ENCODE results near the gene SLIT3. TPM values are rescaled to one million over a fixed set of nuclear protein-coding genes. Genes with fewer than 3 reads are reported as not detected.

The SLIT3 gene
- total RNA-seq, 1 experiment from 2014 or later = not detected

DNA sequence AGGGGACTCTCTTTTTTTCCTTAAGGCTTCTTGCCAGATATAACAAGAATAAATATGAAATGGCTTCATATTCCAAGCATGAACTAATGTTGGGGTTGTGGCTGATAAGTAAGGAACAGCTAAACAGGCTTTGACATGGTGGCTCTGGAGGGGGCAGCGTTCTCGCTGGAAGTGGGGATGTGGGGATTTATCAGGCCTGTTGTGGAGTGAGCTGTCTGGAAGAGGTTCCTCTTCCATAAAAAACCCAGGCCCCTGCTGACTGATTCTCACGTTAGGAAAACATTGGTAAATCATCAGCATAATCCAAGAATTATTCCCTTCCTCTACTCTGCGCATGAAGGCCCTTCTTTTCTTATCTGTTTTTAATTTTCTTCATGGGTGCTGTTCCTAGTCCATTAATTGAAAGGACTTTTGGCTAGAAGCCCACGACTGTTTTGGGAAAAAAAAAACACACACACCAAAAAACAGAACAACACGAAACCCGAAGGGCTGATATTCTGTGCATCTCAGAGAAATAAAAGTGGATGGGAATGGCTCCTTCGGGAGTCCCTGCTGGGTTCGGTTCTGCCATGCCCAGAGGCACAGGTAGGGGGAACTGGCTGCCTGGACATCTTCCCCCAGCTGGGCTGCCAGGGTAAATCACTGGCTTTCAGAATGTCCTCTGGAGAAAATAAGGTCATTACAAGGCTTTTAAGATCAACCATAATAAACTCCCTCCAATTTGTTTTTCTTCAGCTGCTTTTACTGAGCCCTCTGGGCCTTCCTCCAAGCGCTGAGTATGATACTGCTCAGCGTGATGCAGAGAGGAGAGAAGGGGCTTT is 297.0 kb downstream of the SLIT3 start:
- POLR2A ChIA-PET (ENCODE audit: unreplicated experiment) = no interaction called here
- Histone ChIP-seq H4K20me1 (ENCODE audit: insufficient read depth) (no peaks in the 10 kb centered on the region), H3K4me1 (replicated peaks; ENCODE audit: insufficient read depth) (no peaks in the 10 kb centered on the region), H3K79me2 (ENCODE audit: low read depth) (no peaks in the 10 kb centered on the region), H3K9me2 (ENCODE audit: insufficient read depth) (no peaks in the 10 kb centered on the region), H3F3A (ENCODE audit: insufficient read depth, low read depth) (no peaks in the 10 kb centered on the region), H3K27ac (no peak overlapping the region), H3K27me3 (ENCODE audit: insufficient read depth, low read depth) (peaks cover 73% of the 10 kb centered on the region), H3K9me3 (ENCODE audit: insufficient read depth, low read depth) (no peaks in the 10 kb centered on the region), H2AFZ (no peak overlapping the region), H3K36me3 (ENCODE audit: low read depth) (no peaks in the 10 kb centered on the region), H3K4me3 (no peak overlapping the region), H3K4me2 (no peak overlapping the region)
- intact Hi-C loops (cut with micrococcal nuclease; ENCODE audit: unreplicated experiment) = no loop called here
- no TSS peak for BruUV-seq (replicated peaks)
- TF ChIP-seq EZH2 (IDR thresholded peaks at IDR 0.05; ENCODE audit: low read depth) = no peak
- TF ChIP-seq, protein P1, sequence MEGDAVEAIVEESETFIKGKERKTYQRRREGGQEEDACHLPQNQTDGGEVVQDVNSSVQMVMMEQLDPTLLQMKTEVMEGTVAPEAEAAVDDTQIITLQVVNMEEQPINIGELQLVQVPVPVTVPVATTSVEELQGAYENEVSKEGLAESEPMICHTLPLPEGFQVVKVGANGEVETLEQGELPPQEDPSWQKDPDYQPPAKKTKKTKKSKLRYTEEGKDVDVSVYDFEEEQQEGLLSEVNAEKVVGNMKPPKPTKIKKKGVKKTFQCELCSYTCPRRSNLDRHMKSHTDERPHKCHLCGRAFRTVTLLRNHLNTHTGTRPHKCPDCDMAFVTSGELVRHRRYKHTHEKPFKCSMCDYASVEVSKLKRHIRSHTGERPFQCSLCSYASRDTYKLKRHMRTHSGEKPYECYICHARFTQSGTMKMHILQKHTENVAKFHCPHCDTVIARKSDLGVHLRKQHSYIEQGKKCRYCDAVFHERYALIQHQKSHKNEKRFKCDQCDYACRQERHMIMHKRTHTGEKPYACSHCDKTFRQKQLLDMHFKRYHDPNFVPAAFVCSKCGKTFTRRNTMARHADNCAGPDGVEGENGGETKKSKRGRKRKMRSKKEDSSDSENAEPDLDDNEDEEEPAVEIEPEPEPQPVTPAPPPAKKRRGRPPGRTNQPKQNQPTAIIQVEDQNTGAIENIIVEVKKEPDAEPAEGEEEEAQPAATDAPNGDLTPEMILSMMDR (conservative IDR thresholded peaks at IDR 0.05) = no peak
- CTCF ChIA-PET = no interaction called here
- DNase-seq = no peak

DNA sequence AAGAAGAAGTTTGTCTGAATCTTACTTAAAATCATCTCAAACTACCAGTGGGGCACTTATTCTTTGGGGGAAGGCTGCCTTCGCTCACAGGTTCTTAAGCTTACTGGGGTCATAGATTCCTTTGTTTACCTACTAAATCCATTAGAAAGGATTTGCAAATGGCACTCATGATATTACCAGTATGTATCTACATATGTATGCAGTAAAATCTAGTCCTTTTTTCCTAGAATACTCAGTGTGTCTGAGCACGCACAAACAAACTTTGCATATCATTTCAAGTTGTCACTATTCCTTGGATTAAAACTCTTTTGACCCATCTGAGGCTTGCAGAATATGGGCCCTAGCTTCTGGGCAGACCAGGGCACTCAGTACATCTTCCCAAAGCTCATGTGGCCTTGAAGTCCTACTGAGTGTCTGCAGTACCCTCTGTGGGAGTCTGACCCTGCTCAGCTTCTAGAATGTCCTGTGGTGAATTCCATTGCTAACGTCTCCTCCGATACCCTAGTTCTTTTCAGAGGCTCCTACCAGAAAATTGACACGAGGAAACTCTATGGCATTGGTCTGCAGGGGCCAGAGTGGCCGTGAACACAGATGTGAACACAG is 297.9 kb downstream of the SLIT3 start:
- Histone ChIP-seq H3K9me2 (ENCODE audit: insufficient read depth) (no peaks in the 10 kb centered on the region), H4K20me1 (ENCODE audit: insufficient read depth) (no peaks in the 10 kb centered on the region), H3K79me2 (ENCODE audit: low read depth) (no peaks in the 10 kb centered on the region), H3K36me3 (ENCODE audit: low read depth) (no peaks in the 10 kb centered on the region), H2AFZ (no peak overlapping the region), H3K4me3 (no peak overlapping the region), H3K27ac (no peak overlapping the region), H3K4me2 (no peak overlapping the region), H3K27me3 (ENCODE audit: insufficient read depth, low read depth) (peaks cover 73% of the 10 kb centered on the region), H3K4me1 (replicated peaks; ENCODE audit: insufficient read depth) (no peaks in the 10 kb centered on the region), H3F3A (ENCODE audit: insufficient read depth, low read depth) (no peaks in the 10 kb centered on the region), H3K9me3 (ENCODE audit: insufficient read depth, low read depth) (no peaks in the 10 kb centered on the region)
- TF ChIP-seq, protein P1 (conservative IDR thresholded peaks at IDR 0.05) = no peak
- no peak for TF ChIP-seq EZH2 (IDR thresholded peaks at IDR 0.05; ENCODE audit: low read depth)
- no TSS peak for BruUV-seq (replicated peaks)
- ChIA-PET POLR2A (ENCODE audit: unreplicated experiment) (no interaction called here), CTCF (no interaction called here)
- DNase-seq = no peak
- intact Hi-C loops (cut with micrococcal nuclease; ENCODE audit: unreplicated experiment) = no loop called here

DNA sequence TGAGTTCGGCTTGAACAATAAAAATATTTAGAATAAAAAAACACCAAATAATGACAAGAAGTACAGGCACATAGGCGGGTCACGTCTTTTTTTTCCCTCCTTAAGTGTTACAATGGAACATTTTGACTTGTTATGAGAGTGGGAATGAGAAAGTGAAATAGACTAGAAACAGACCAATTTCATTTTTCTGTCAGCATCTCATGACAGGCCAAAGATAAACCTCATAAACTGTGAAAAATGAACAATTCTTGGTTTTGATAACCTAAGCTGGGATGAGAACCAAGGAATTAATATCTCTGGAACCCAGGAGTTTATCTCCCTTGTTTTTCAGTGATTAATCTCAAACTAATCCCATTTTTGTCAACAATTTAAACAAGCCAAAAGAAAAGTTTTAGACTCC is 299.5 kb downstream of the SLIT3 start:
- Histone ChIP-seq H3K9me2 (ENCODE audit: insufficient read depth) (no peaks in the 10 kb centered on the region), H3K36me3 (ENCODE audit: low read depth) (no peaks in the 10 kb centered on the region), H3K4me3 (no peak overlapping the region), H3K27ac (no peak overlapping the region), H3F3A (ENCODE audit: insufficient read depth, low read depth) (no peaks in the 10 kb centered on the region), H3K4me1 (replicated peaks; ENCODE audit: insufficient read depth) (no peaks in the 10 kb centered on the region), H4K20me1 (ENCODE audit: insufficient read depth) (no peaks in the 10 kb centered on the region), H3K27me3 (ENCODE audit: insufficient read depth, low read depth) (peaks cover 82% of the 10 kb centered on the region), H3K9me3 (ENCODE audit: insufficient read depth, low read depth) (no peaks in the 10 kb centered on the region), H3K4me2 (no peak overlapping the region), H2AFZ (no peak overlapping the region), H3K79me2 (ENCODE audit: low read depth) (no peaks in the 10 kb centered on the region)
- ChIA-PET POLR2A (ENCODE audit: unreplicated experiment) (no interaction called here), CTCF (no interaction called here)
- no peak for TF ChIP-seq EZH2 (IDR thresholded peaks at IDR 0.05; ENCODE audit: low read depth)
- no peak for DNase-seq
- BruUV-seq (replicated peaks) = no TSS peak
- intact Hi-C loops (cut with micrococcal nuclease; ENCODE audit: unreplicated experiment) = no loop called here

All from PC-9 (cell line).